ENCODE data around the gene IRF7. TPM values are rescaled to one million over a fixed set of nuclear protein-coding genes. Genes with fewer than 3 reads are reported as not detected.
A peak's percentile ranks its signal among the peaks of the same experiment; 100 is the strongest.

IRF7 gene
- total and polyA plus RNA-seq, 4 donors: 3.9 to 17.1 (median 13.6) TPM

DNA sequence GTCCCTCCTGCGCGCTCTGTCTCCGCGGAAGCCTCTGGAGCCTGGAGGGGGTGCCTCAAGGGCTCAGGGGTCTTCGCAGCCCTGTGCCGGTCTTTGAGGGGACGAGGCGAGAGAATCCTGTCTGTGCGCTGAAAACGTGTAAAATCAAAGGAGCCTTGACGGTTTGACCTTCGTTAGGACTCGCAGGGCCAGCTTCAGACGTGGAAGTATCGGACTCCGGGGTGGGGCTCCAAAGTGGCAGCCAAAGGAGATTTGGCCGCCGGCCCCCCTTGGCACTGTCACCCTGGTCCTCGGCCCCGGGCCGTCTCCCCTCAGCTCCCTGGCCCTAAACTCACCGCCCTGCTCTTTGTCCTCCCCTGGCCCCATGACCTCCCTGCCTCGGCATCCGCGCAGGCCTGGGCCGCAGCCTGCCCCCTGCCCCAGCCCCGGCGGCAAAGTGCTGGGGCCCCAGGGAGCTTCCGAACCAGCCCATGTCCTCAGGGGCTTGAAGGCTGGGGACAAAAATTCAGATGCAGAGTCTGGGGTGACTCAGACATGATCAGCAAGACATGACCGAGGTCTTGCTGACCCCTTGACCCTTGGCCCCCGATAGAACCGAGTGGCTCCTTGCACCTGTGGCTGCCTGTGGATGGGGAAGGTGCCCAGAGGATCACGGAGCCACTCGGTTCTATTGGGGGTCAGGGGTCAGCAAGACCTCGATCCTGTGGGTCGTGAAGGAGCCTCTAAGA is 46.4 kb downstream of the IRF7 start:
- peaks cover 28% of the 10 kb centered on the region for H3K4me1 ChIP-seq (ENCODE audit: control insufficient read depth, insufficient read depth, low read length)
- DNase-seq (ENCODE audit: low read depth in 4 of 6, low spot score in 6 of 6): peak in 1 of 6 donors; percentile 12
- WGBS (ENCODE audit: insufficient coverage): 24% methylated on average over 36 of the region's 36 CpGs
- no peaks in the 10 kb centered on the region for H3K27me3 ChIP-seq (ENCODE audit: control insufficient read depth, insufficient read depth, low read length)
- peak overlapping the region; percentile 41 for H3K4me3 ChIP-seq (ENCODE audit: low read depth, low read length)
- no peaks in the 10 kb centered on the region for H3K9me3 ChIP-seq (ENCODE audit: control insufficient read depth, insufficient read depth, low read length)
- no peak overlapping the region for H3K27ac ChIP-seq (ENCODE audit: low read depth, low read length)
- H3K36me3 ChIP-seq (ENCODE audit: control insufficient read depth, insufficient read depth, low read length): peaks cover 10% of the 10 kb centered on the region

DNA sequence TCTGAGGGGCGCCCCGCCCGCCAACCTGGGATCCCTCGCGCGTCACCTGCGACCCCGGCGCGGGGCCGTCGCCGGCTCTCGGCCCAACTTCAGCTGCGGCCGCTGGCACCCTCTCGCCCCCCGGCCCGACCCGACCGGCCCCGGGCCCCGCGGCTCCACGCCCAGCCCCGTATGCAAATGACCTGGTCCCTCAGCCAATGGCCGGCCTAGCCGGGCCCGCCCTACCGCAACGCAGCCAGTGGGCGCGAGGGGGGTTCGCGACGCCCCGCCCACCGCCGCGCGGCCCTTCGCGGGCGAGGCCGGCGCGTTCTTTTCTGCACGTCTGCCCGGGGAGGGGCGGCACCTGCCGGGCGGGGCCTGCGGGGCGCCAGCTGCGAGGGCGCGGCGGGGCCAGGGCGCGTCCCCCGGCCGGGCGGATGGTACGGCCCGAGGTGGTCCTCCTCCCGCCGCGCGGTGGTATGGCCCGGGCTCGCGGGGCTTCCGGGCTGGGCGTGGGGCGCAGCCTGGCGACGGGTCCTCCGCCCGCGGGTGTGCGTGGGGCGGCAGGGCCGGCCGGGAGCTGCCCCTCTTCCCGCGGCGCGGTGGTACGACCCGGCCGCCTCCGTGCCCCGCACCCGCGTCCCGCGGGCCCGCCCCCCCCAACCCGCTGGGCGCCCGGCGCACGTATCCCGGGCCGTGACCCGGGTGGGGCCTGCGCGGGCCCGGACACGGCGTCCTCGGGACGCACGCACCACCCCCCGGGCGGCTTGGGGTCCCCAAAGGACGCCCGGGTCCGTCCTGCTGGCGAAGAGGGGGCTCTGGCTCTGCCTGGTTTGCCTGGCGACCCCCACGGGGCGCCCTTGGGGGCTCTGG is 47.2 kb downstream of the IRF7 start:
- H3K27ac ChIP-seq (ENCODE audit: low read depth, low read length): no peak overlapping the region
- H3K4me3 ChIP-seq (ENCODE audit: low read depth, low read length): peak overlapping the region; percentile 41
- peak in 5 of 6 donors; percentile 69 to 97 (median 86) for DNase-seq (ENCODE audit: low read depth in 4 of 6, low spot score in 6 of 6)
- H3K27me3 ChIP-seq (ENCODE audit: control insufficient read depth, insufficient read depth, low read length): no peaks in the 10 kb centered on the region
- H3K36me3 ChIP-seq (ENCODE audit: control insufficient read depth, insufficient read depth, low read length): peaks cover 18% of the 10 kb centered on the region
- WGBS (ENCODE audit: insufficient coverage): under 1% methylated on average over 123 of the region's 123 CpGs
- no peaks in the 10 kb centered on the region for H3K9me3 ChIP-seq (ENCODE audit: control insufficient read depth, insufficient read depth, low read length)
- peaks cover 26% of the 10 kb centered on the region for H3K4me1 ChIP-seq (ENCODE audit: control insufficient read depth, insufficient read depth, low read length)

DNA sequence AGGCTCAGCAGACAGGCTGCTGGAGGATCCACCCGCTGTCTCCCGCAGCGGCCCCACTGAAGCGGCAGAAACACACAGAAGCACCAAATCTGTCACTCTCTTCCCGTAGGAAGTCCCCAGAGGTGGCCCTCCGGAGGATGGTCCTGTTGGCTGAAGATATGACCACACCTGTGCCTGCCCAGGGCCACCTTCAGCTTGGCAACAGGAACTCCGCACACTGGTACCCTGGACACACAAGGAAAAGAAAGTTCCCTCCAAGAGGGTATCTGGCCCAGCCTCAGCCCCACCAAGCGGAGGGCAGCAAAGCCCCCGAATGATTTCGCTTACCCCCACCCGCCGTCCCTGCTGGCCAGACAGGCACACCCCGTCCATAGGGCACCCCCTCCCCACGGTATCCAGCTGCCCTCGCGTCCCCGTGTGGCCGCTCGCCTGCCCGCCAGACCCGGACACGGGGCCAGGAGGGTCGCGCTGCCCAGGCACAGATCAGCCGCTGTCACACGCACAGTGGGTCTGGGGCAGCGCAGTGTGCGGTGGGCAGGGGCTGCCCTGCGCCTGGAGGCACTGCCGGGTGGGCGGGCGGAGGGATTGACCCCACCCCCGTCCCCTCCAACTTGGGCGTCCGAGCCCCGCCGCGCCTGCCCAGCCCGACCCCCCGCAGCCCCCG is 48.0 kb downstream of the IRF7 start:
- Histone ChIP-seq H3K36me3 (ENCODE audit: control insufficient read depth, insufficient read depth, low read length) (peaks cover 22% of the 10 kb centered on the region), H3K27ac (ENCODE audit: low read depth, low read length) (peak overlapping the region; percentile 61), H3K27me3 (ENCODE audit: control insufficient read depth, insufficient read depth, low read length) (no peaks in the 10 kb centered on the region), H3K4me3 (ENCODE audit: low read depth, low read length) (peak overlapping the region; percentile 29), H3K9me3 (ENCODE audit: control insufficient read depth, insufficient read depth, low read length) (no peaks in the 10 kb centered on the region), H3K4me1 (ENCODE audit: control insufficient read depth, insufficient read depth, low read length) (peaks cover 26% of the 10 kb centered on the region)
- WGBS (ENCODE audit: insufficient coverage): 7% methylated on average over 37 of the region's 41 CpGs
- no peak for DNase-seq (ENCODE audit: low read depth in 4 of 6, low spot score in 6 of 6)

DNA sequence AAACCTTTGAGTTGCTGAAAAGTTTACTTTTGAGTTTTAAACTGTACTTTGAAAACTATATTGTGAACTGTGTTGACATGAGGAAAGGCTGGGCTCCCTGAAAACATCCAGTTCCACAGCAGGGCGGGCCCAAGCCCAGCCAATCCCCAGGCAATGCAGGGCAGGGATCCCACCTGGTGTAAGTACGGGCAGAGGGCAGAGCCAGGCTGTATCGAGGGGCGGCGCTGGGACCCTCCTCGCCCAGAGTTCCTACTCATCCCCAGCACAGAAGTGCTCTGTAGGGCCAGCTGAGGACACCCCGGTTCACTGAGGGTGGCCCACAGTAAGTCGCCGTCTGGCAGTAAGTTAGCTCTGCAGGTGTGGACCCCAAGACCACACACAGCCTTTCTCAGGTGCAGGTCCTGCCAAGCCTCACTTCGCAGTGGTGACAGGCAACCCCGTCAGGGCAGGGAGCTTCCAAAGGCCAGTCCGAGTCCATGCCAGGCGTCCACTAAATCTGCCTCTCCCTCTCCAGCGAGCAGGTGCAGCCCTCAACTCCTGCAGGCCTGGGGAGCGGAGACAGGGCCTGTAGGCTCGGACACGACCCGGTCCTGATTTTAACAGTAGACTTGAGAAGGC is 48.6 kb downstream of the IRF7 start:
- no peaks in the 10 kb centered on the region for H3K27me3 ChIP-seq (ENCODE audit: control insufficient read depth, insufficient read depth, low read length)
- peaks cover 26% of the 10 kb centered on the region for H3K4me1 ChIP-seq (ENCODE audit: control insufficient read depth, insufficient read depth, low read length)
- peak overlapping the region; percentile 61 for H3K27ac ChIP-seq (ENCODE audit: low read depth, low read length)
- WGBS (ENCODE audit: insufficient coverage): 84% methylated on average over 16 of the region's 18 CpGs
- DNase-seq (ENCODE audit: low read depth in 4 of 6, low spot score in 6 of 6): no peak
- no peaks in the 10 kb centered on the region for H3K9me3 ChIP-seq (ENCODE audit: control insufficient read depth, insufficient read depth, low read length)
- H3K36me3 ChIP-seq (ENCODE audit: control insufficient read depth, insufficient read depth, low read length): peaks cover 29% of the 10 kb centered on the region
- peak overlapping the region; percentile 29 for H3K4me3 ChIP-seq (ENCODE audit: low read depth, low read length)

DNA sequence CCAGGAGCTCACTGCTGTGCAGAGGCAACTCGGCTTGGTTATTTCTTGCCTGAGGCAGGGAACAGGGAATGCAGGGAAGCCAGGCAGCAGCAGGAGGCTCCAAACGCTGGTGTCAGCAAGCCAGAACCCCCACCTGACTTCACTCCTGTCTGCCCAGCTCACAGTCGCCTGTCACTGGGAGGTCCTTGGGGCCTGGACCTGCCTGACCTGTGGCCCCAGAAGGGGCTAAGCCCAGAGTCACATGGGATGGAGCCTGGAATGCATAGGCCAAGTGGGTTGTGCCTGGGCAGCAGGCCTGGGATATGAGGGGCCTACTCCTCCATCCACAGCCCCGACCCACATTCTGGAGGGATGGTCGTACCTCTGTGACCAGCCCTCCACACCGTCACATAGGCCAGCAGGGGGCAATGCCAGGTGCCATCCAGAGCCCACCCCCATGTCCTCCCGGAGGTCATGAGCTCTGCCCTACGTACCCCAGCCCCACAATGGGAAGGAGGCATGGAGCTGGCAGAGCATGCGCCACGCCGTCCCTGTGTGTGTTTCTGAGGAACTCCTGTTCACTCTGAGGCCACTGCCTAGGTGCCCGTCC is 49.7 kb downstream of the IRF7 start:
- peaks cover 32% of the 10 kb centered on the region for H3K36me3 ChIP-seq (ENCODE audit: control insufficient read depth, insufficient read depth, low read length)
- no peak for DNase-seq (ENCODE audit: low read depth in 4 of 6, low spot score in 6 of 6)
- H3K27ac ChIP-seq (ENCODE audit: low read depth, low read length): no peak overlapping the region
- no peak overlapping the region for H3K4me3 ChIP-seq (ENCODE audit: low read depth, low read length)
- 80% methylated on average over 12 of the region's 12 CpGs for WGBS (ENCODE audit: insufficient coverage)
- H3K4me1 ChIP-seq (ENCODE audit: control insufficient read depth, insufficient read depth, low read length): peaks cover 34% of the 10 kb centered on the region
- no peaks in the 10 kb centered on the region for H3K27me3 ChIP-seq (ENCODE audit: control insufficient read depth, insufficient read depth, low read length)
- no peaks in the 10 kb centered on the region for H3K9me3 ChIP-seq (ENCODE audit: control insufficient read depth, insufficient read depth, low read length)

DNA sequence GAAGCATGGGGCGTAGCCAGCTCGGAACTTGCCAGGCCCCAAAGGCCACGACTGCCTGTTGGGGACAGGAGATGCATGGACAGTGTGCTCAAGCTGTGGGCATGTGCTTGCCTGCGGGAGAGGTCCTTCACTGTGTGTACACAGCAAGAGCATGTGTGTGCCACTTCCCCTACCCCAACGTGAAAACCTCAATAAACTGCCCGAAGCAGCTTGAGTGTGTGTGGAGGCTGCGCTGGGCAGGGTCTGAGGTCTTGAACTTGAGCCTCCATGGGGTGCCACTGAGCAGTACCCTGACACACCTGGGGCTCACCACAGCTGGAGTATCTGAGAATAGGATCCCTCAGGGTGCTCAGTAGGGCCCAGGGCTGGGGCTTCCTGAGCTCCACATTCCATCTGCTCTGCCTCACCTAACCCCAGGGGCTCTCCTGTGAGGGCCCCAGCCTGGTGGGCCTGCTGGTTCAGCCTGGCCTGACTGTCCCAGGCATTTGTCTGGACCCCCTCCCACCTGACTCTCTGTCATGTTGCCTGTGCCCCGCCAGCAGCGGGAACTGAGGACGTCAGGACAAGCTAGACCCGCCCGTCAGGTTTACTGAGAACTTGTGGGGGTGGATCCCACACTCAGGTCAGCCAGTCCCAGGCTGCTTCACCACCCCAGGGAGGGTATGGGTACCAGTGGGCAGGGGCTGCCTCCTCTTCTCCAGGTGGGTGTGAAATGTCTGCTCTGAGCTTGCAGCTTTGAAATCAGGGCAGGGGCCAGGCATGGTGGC is 51.8 kb downstream of the IRF7 start:
- H3K4me1 ChIP-seq (ENCODE audit: control insufficient read depth, insufficient read depth, low read length): peaks cover 36% of the 10 kb centered on the region
- no peak overlapping the region for H3K4me3 ChIP-seq (ENCODE audit: low read depth, low read length)
- no peak for DNase-seq (ENCODE audit: low read depth in 4 of 6, low spot score in 6 of 6)
- no peak overlapping the region for H3K27ac ChIP-seq (ENCODE audit: low read depth, low read length)
- peaks cover 14% of the 10 kb centered on the region for H3K27me3 ChIP-seq (ENCODE audit: control insufficient read depth, insufficient read depth, low read length)
- H3K36me3 ChIP-seq (ENCODE audit: control insufficient read depth, insufficient read depth, low read length): peaks cover 32% of the 10 kb centered on the region
- WGBS (ENCODE audit: insufficient coverage): 91% methylated on average over 10 of the region's 12 CpGs
- no peaks in the 10 kb centered on the region for H3K9me3 ChIP-seq (ENCODE audit: control insufficient read depth, insufficient read depth, low read length)

DNA sequence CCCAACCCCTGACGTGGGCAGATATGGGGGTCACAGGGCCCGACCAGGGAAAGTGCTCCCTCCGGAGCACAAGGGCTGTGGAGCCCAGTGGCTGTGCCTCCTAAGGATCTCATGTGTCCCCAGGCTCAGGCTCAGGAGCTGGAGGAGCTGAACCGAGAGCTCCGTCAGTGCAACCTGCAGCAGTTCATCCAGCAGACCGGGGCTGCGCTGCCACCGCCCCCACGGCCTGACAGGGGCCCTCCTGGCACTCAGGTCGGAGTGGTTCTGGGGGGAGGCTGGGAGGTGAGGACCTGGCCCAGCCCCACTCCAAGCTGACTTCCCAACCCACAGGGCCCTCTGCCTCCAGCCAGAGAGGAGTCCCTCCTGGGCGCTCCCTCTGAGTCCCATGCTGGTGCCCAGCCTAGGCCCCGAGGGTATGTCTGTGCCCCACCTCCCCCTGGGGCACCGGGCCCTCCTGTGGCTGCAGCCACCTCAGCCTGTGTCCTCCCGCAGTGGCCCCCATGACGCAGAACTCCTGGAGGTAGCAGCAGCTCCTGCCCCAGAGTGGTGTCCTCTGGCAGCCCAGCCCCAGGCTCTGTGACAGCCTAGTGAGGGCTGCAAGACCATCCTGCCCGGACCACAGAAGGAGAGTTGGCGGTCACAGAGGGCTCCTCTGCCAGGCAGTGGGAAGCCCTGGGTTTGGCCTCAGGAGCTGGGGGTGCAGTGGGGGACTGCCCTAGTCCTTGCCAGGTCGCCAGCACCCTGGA is 52.5 kb downstream of the IRF7 start:
- DNase-seq (ENCODE audit: low read depth in 4 of 6, low spot score in 6 of 6): no peak
- WGBS (ENCODE audit: insufficient coverage): 91% methylated on average over 17 of the region's 18 CpGs
- no peak overlapping the region for H3K27ac ChIP-seq (ENCODE audit: low read depth, low read length)
- H3K27me3 ChIP-seq (ENCODE audit: control insufficient read depth, insufficient read depth, low read length): peaks cover 21% of the 10 kb centered on the region
- no peak overlapping the region for H3K4me3 ChIP-seq (ENCODE audit: low read depth, low read length)
- peaks cover 34% of the 10 kb centered on the region for H3K4me1 ChIP-seq (ENCODE audit: control insufficient read depth, insufficient read depth, low read length)
- no peaks in the 10 kb centered on the region for H3K9me3 ChIP-seq (ENCODE audit: control insufficient read depth, insufficient read depth, low read length)
- peaks cover 38% of the 10 kb centered on the region for H3K36me3 ChIP-seq (ENCODE audit: control insufficient read depth, insufficient read depth, low read length)

All from spinal cord (tissue), 10 donors.